ENCODE results near the gene CYS1. TPM values are rescaled to one million over a fixed set of nuclear protein-coding genes. Genes with fewer than 3 reads are reported as not detected.
A peak's percentile ranks its signal among the peaks of the same experiment; 100 is the strongest.

CYS1 gene
- total and polyA plus RNA-seq, 2 of the 13 experiments (the other 11 are each of a cell fraction or from before 2014, with no cell fraction given): 0.04 TPM; not detected in 1

- DNase-seq (ENCODE audit: low spot score): peak; percentile 80
- in situ Hi-C loops (cut with HindIII; ENCODE audit: extremely low pct_ligation_motif_present, low pct_unique_long_range_greater_than_20kb) (no loop called here), intact Hi-C loops (cut with micrococcal nuclease; ENCODE audit: unreplicated experiment) (no loop called here)
- WGBS (ENCODE audit: low lambda C conversion rate): 63% methylated on average over 47 of the region's 54 CpGs
- H3K79me2 ChIP-seq (ENCODE audit: insufficient read depth, low read length): no peaks in the 10 kb centered on the region
- H3K36me3 ChIP-seq (replicated peaks in 1 of 2; ENCODE audit: control insufficient read depth in 1 of 2, insufficient read depth in 2 of 2, low read length in 2 of 2): 0 out of 5 replicates have a peak, but pooled peaks cover 0 to 2% of the 10 kb centered on the region in 2 experiments
- CTCF ChIA-PET (ENCODE audit: low intra/inter-chr PET ratio, low total read pairs): no interaction called here
- ATAC-seq: peak; percentile 53
- no peaks in the 10 kb centered on the region for H3K9me3 ChIP-seq (ENCODE audit: low read length)
- no peak overlapping the region for H2AFZ ChIP-seq (ENCODE audit: low read length)
- POLR2A ChIA-PET: interaction anchor here (0.8 to 2.2 kb wide), 9 partner anchors 8 to 407 kb away, joined by 3 to 18 read pairs (median 4); partner anchors contain the start of gene TAF1B
- no peak overlapping the region for H3K9ac ChIP-seq (ENCODE audit: insufficient read depth, low read depth, low read length)
- peaks cover 52% of the 10 kb centered on the region for H3K4me1 ChIP-seq (ENCODE audit: insufficient read depth, low read length)
- H3K4me3 ChIP-seq (replicated peaks in 1 of 3; ENCODE audit: insufficient read depth in 1 of 3, low read depth in 2 of 3, low read length in 3 of 3): peak overlapping the region in 1 of 3 experiments; percentile 45; a peak in 1 of 6 replicates
- peaks cover 7 to 42% of the 10 kb centered on the region in 2 experiments for H3K27me3 ChIP-seq (ENCODE audit: control insufficient read depth in 1 of 2, insufficient read depth in 2 of 2, low read length in 2 of 2)
- FAIRE-seq: no peak
- BruUV-seq (replicated peaks): TSS peak; percentile 63
- H3K4me2 ChIP-seq (ENCODE audit: low read depth, low read length): peak overlapping the region; percentile 56; the same call in 1 of the 2 replicates
- H4K20me1 ChIP-seq (ENCODE audit: insufficient read depth, low read length): no peaks in the 10 kb centered on the region
- peak overlapping the region; percentile 57 for H3K27ac ChIP-seq (ENCODE audit: extremely low read length, insufficient read depth, low read length)
- TF ChIP-seq ZNF432 (CRISPR knock-in tag; IDR thresholded peaks at IDR 0.05; ENCODE audit: borderline replicate concordance): no peak
- TF ChIP-seq XBP1 (CRISPR knock-in tag; IDR thresholded peaks at IDR 0.05): no peak
- TF ChIP-seq TBX3 (IDR thresholded peaks at IDR 0.05; ENCODE audit: borderline replicate concordance): no peak
- TF ChIP-seq NFATC3 (CRISPR knock-in tag; IDR thresholded peaks at IDR 0.05): no peak
- TF ChIP-seq ATM (IDR thresholded peaks at IDR 0.05; ENCODE audit: borderline replicate concordance): no peak
- TF ChIP-seq ZNF761 (CRISPR knock-in tag; conservative IDR thresholded peaks at IDR 0.05): no peak
- TF ChIP-seq IKZF4 (CRISPR knock-in tag; IDR thresholded peaks at IDR 0.05; ENCODE audit: borderline replicate concordance, low read depth, not compliant biosample characterization): no peak
- TF ChIP-seq ZNF724P (CRISPR knock-in tag; IDR thresholded peaks at IDR 0.05; ENCODE audit: borderline replicate concordance): no peak
- TF ChIP-seq ZFP36 (IDR thresholded peaks at IDR 0.05; ENCODE audit: borderline replicate concordance, low read depth, low read length, partially characterized antibody): peak; percentile 85
- TF ChIP-seq, protein P1, sequence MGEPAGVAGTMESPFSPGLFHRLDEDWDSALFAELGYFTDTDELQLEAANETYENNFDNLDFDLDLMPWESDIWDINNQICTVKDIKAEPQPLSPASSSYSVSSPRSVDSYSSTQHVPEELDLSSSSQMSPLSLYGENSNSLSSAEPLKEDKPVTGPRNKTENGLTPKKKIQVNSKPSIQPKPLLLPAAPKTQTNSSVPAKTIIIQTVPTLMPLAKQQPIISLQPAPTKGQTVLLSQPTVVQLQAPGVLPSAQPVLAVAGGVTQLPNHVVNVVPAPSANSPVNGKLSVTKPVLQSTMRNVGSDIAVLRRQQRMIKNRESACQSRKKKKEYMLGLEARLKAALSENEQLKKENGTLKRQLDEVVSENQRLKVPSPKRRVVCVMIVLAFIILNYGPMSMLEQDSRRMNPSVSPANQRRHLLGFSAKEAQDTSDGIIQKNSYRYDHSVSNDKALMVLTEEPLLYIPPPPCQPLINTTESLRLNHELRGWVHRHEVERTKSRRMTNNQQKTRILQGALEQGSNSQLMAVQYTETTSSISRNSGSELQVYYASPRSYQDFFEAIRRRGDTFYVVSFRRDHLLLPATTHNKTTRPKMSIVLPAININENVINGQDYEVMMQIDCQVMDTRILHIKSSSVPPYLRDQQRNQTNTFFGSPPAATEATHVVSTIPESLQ (CRISPR knock-in tag; conservative IDR thresholded peaks at IDR 0.05): no peak
- TF ChIP-seq, protein P2, sequence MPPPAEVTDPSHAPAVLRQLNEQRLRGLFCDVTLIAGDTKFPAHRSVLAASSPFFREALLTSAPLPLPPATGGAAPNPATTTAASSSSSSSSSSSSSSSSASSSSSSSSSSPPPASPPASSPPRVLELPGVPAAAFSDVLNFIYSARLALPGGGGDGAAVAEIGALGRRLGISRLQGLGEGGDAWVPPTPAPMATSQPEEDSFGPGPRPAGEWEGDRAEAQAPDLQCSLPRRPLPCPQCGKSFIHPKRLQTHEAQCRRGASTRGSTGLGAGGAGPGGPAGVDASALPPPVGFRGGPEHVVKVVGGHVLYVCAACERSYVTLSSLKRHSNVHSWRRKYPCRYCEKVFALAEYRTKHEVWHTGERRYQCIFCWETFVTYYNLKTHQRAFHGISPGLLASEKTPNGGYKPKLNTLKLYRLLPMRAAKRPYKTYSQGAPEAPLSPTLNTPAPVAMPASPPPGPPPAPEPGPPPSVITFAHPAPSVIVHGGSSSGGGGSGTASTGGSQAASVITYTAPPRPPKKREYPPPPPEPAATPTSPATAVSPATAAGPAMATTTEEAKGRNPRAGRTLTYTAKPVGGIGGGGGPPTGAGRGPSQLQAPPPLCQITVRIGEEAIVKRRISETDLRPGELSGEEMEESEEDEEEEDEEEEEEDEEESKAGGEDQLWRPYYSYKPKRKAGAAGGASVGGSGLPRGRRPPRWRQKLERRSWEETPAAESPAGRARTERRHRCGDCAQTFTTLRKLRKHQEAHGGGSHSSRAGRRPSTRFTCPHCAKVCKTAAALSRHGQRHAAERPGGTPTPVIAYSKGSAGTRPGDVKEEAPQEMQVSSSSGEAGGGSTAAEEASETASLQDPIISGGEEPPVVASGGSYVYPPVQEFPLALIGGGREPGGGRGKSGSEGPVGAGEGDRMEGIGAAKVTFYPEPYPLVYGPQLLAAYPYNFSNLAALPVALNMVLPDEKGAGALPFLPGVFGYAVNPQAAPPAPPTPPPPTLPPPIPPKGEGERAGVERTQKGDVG (CRISPR knock-in tag; IDR thresholded peaks at IDR 0.05; ENCODE audit: borderline replicate concordance): peak; percentile 81; the same call in 1 of the 2 replicates
- 0 out of 2 replicates have a peak, but pooled peaks have one; percentile 6 for TF ChIP-seq ISL2 (CRISPR knock-in tag; IDR thresholded peaks at IDR 0.05)
- no peak for TF ChIP-seq CCAR2 (optimal IDR thresholded peaks at IDR 0.05; ENCODE audit: low read depth, low read length)
- TF ChIP-seq, protein P3, sequence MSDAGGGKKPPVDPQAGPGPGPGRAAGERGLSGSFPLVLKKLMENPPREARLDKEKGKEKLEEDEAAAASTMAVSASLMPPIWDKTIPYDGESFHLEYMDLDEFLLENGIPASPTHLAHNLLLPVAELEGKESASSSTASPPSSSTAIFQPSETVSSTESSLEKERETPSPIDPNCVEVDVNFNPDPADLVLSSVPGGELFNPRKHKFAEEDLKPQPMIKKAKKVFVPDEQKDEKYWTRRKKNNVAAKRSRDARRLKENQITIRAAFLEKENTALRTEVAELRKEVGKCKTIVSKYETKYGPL (CRISPR knock-in tag; IDR thresholded peaks at IDR 0.05): no peak
- no peak for TF ChIP-seq KAT2B (IDR thresholded peaks at IDR 0.05; ENCODE audit: borderline replicate concordance, low read depth, low read length)
Observed at GRCh38 chr2:10042301-10043161, 37.7 kb downstream of the CYS1 start.

All from HepG2 (cell line).